GM10266 (cell line): Measurements from ENCODE around the gene ULK4.

Source experiments
- DNase-seq: peaks from one replicate; pipeline ENCODE4 v3.0.0; 2012; ENCODE audit errors: extremely low spot score
- TF ChIP-seq, protein P1 (sequence below): IDR thresholded peaks from 2 replicates; pipeline ENCODE4 v1.5.1; 2012; ENCODE audit warnings: mild to moderate bottlenecking, low read depth; ENCODE audit not compliant: control insufficient read depth, insufficient read depth; ENCODE audit errors: missing control alignments

Gene ULK4

DNA sequence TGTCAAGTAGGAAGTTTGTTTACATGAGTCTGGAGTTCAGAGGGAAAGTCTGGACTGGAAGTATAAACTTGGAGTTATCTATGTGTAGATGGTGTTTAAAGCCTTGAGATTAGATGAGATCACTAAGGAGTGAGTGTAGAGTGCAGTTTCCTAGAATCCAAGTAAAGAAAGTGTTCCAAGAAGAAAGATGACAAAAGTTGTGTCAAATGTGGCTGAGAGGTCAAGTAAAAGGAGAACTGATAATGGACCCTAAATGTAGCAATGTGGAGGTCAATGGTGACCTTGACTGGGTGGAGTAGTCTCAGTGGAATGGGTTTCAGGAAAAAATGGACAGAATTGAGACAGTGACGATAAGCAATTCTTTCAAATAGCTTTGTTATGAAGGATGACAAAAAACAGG lies 39.9 kb upstream of the ULK4 start:
- TF ChIP-seq, protein P1, sequence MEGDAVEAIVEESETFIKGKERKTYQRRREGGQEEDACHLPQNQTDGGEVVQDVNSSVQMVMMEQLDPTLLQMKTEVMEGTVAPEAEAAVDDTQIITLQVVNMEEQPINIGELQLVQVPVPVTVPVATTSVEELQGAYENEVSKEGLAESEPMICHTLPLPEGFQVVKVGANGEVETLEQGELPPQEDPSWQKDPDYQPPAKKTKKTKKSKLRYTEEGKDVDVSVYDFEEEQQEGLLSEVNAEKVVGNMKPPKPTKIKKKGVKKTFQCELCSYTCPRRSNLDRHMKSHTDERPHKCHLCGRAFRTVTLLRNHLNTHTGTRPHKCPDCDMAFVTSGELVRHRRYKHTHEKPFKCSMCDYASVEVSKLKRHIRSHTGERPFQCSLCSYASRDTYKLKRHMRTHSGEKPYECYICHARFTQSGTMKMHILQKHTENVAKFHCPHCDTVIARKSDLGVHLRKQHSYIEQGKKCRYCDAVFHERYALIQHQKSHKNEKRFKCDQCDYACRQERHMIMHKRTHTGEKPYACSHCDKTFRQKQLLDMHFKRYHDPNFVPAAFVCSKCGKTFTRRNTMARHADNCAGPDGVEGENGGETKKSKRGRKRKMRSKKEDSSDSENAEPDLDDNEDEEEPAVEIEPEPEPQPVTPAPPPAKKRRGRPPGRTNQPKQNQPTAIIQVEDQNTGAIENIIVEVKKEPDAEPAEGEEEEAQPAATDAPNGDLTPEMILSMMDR: no peak
- no peak for DNase-seq

DNA sequence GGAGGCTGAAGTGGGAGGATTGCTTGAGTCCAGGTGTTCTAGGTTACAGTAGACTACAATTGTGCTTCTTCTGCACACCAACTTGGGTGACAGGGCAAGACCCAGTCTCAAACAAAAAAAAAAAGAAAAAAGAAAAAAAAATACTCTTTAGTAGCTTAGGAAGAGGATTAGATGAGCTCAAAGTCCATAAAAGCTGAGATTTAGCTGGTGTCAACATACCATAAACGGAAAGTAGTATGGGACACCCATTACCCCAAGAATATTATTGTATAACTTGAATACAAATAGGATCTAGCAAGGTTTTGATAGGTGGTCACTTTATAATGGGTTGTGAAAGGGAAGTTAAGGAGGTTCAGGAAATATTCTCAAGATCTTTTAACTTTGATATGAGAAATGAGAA lies 38.0 kb upstream of the ULK4 start:
- no peak for DNase-seq
- TF ChIP-seq, protein P1: no peak

DNA sequence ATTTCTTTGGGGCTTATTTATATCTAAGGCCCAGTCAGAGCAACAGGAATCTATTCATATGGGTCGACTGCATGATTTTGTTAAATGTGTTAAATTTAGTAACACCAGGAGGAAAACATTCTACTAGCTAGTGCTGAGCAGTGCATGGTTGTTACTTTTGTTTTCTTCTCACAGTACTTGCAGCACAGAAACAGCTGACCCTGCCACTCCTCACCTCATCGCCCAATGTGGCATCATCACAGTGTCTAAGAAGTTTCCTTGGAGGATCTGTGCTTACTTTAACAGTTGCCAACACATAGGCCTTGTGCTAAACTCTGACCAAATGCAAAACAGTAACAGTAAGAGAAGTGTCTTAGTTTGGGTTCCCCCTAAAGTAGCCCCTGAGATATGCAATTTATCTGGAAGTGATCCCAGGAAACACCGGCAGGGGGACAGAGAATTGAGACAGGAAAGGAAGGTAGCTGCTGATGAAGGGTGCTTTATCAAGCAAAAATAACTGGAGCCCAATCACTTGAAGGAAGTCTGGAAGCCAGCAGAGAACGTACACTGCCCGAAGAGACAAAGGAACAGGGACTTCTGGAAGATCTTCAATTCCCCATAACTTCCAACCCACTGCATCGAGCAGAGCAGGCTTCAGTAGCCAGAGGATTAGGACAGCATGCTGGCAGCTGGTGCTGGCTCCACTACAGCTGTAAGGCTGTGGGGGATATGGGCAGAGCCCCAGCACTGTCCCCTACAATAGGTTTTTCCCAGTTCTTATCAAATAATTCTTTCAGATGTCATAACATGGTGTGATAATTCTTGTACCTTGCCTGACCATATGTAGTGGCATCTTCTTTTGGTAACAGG lies 36.0 kb upstream of the ULK4 start:
- DNase-seq: no peak
- TF ChIP-seq, protein P1: no peak

DNA sequence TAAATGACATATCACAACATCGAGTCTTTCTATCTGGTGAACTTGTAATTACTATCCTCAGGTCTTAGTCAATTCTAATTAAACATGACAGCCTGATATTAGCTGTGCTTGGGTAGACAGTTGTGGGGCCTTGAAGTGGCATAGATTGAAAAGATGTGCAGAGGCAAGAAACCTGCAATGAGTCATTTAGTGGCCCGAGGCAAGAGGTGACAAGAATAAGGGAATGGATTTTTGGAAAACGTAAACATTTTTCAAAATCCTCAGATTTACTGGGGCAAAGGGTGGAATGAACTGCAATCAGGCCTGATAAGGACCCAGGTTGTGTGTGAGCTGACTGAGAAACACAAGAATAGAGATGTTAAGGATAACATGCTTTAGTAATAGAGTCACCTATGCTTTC lies 29.5 kb upstream of the ULK4 start:
- DNase-seq: no peak
- TF ChIP-seq, protein P1: no peak

DNA sequence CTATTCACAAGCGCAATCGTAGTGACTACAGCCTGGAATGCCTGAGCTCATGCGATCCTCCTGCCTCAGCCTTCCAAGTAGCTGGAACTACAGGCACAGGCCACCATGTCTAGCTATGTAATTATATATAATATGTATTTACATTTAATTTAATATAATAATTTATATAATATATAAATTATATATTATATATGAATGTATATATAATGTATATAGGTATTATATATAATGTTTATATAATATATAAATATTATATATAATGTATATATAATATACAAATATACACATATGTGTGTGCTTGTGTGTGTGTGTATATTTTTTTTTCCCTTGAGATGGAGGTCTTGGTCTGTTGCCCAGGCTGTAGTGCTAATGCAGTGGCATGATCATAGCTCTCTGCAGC lies 27.6 kb upstream of the ULK4 start:
- TF ChIP-seq, protein P1: no peak
- no peak for DNase-seq

DNA sequence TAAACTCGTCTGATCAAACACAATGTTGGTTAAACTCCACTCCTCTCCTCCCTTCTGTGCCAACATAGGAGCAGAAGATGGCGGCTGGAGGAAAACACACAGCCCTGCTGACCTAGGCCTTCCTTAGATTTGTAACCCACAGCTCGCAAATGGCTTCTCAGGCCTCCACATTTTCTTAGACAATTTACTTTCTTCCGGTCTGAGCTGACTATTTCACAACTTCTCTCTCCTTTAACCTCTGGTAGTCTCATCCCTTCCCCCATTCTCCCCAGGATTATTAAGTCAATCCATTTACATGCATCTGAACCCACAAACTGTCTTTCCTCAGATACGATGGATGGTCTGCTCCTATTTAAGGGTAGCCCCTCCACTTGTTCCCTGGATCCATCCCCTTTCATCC lies 25.7 kb upstream of the ULK4 start:
- TF ChIP-seq, protein P1: no peak
- no peak for DNase-seq

DNA sequence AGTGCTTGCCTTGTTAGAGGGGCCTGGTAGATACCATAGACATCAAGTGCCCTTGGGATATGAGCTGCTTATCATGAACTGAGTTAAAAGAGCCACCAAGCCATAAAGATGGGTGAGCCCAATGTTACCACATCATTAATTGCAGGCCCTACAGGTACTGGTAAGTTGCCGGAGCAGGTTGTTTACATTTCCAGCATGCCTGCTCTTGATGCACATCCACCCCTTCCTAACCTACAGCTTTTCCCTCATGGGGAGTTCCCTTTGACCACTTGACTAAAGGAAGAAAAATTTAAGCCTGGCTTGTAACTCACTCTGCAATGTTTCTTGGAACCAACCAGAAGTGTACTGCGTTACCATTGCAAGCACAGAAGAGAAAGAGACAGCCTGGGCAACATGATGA lies 24.7 kb upstream of the ULK4 start:
- no peak for DNase-seq
- TF ChIP-seq, protein P1: no peak
